Pons (tissue), 1 donor: ENCODE results near the gene DBNDD1.
"Not testable (repeated sequence)": the region's sequence is repeated elsewhere in the genome, so short reads cannot be mapped to it uniquely, and the experiment has no call there.

ENCODE experiments used
- DNase-seq: peaks from one replicate; pipeline ENCODE4 v3.0.0-alpha.2; 2016; ENCODE audit warnings: low spot score

The DBNDD1 gene, protein sequence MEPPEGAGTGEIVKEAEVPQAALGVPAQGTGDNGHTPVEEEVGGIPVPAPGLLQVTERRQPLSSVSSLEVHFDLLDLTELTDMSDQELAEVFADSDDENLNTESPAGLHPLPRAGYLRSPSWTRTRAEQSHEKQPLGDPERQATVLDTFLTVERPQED

DNA sequence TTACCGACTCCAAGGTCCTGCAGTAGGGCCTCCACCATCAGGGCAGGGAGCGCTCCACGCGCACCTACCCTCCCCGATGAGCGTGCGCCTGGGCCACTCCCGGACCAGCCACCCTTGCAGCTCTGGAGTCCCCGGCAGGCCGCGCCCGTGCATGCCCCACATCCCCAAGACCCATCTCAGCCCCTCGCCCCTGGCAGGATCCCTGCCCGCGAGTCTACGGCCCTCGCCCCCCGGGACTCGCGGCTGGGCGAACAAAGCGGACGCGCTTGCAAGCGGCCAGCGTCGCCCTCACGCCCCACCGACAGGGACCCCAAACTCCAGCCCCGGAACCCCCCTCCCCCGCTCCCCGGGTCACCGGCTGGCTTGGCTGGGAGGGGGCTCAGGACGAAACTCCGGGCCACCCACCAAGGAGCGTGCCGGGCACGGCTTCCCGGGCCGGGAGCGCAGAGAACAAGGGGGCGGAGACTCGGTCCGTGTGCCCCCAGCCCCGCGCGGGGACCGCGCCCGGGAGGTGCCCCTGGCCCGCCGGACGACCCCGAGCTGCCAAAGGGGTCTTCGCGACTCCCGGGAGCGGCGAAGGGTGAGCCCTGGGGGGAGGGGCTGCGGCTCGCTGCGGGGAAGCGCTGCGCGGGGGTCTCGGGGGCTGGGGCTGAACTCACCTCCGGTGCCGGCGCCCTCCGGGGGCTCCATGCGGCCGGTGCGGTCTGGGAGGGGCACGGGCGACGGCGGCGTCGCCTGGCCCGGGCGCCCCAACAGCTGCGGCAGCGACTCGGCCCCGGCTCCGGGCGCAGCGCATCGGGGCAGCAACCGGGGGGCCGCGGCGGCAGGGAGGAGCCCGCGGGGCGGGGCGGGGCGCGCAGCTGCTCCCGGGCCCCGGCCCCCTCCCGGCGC lies at the start of gene DBNDD1:
Gene DBNDD1 (minus strand): TSS at position 805 of the 891 bp plus-strand sequence. CDS start 115 bp downstream, at position 690.
- no peak for DNase-seq

GRCh38 chr16:90061437-90061836 lies 42.2 kb upstream of the DBNDD1 start:
- DNase-seq: no peak

GRCh38 chr16:90057738-90058173 lies 38.5 kb upstream of the DBNDD1 start:
- no peak for DNase-seq

DNA sequence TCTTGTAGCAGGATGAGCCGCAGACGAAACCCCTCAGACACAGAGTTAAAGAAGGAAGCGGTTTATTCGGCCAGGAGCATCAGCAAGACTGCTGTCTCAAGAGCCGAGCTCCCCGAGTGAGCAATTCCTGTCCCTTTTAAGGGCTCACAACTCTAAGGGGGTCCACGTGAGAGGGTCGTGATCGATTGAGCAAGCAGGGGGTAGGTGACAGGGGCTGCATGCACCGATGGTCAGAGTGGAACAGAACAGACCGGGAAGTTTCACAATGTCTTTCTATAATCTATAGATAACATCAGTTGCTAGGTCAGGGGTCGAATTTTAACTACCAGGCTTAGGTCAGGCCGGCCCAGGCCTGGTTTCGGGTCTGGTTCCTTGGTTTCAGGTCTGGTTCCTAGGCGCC lies 37.3 kb upstream of the DBNDD1 start:
- not testable (repeated sequence) for DNase-seq

DNA sequence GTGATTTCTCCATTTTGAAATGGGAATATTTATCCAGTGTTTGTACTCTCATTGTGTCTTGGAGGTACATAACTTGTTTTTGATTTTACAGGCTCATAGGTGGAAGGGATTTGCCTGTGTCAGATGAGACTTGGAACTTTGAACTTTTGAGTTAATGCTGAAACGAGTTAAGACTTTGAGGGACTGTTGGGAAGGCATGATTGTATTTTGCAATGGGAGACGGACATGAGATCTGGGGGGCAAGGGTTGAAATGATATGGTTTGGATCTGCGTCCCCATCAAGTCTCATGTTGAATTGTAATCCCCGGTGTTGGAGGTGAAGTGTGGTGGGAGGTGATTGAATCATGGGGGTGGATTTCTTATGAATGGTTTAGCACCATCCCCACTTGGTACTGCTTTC lies 36.1 kb upstream of the DBNDD1 start:
- DNase-seq: no peak

- DNase-seq: no peak
Observed at GRCh38 chr16:90054554-90054953, 35.3 kb upstream of the DBNDD1 start.

GRCh38 chr16:90053902-90054500 lies 34.7 kb upstream of the DBNDD1 start:
- DNase-seq: no peak

GRCh38 chr16:90050969-90051368 lies 31.7 kb upstream of the DBNDD1 start:
- no peak for DNase-seq

- DNase-seq: no peak
Observed at GRCh38 chr16:90048737-90049330, 29.6 kb upstream of the DBNDD1 start.

- no peak for DNase-seq
Observed at GRCh38 chr16:90048347-90048722, 29.1 kb upstream of the DBNDD1 start.

DNA sequence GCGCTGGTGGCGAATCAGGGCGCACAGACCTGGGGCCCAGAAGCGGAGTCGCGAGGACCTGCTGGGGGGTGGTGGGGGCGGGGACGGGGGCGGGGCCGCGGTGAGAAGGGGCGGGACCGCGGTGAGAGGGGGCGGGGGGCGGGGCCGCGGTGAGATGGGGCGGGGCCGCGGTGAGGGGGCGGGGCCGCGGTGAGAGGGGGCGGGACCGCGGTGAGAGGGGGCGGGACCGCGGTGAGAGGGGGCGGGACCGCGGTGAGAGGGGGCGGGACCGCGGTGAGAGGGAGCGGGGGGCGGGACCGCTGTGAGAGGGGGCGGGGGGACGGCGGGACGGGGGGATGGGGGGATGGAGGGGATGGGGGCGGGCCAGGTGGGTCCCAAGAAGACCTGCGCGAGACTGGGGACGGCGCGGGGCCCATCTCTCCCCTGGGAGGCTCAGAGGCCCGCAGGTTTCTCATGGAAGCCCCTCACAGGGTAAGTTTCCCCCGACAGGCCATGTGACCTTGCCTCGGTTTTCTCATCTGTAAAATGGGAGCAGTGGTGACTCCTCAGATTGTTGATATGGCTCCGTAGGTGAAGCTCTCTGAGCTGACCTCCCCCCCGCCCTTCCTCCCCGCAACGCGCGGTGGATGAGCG lies 28.6 kb upstream of the DBNDD1 start:
- no peak for DNase-seq

DNA sequence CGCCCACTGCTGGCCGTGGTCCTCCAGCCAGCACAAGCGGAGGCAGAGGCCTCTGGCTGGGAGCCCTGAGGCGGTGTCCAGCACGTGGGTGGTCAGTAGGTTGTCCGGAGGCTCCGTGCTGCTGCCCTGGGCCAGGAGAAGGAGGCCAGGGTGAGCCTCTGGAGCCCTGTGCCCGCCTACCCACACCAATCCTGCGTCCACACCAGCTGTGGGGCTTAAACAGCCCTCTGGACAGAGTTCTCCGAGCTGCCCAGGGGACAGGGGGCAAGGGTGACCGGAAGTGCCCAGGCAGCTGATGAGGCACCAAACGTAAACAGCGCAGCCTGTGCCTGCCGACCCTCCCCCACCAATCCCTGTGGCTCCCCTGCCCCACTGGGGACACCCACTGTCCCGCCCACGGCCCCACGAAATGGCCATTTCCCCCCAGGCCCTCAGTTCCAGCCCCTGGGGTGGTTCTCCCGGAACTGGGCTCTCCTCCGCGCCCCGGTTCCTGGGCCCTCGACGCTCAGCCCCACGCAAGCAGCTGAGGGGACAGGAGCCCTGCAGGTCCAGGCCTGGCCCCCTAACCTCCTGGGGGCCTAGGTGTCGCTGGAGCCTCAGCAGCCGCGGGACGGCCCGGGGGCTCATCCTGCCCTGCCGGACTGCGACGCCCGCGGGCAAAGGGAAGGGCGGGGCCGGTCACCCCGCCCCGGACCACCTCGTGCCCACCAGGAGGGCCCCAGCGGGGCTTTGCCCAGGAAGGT lies 27.9 kb upstream of the DBNDD1 start:
- no peak for DNase-seq

GRCh38 chr16:90046122-90046970 lies 27.1 kb upstream of the DBNDD1 start:
- no peak for DNase-seq

DNA sequence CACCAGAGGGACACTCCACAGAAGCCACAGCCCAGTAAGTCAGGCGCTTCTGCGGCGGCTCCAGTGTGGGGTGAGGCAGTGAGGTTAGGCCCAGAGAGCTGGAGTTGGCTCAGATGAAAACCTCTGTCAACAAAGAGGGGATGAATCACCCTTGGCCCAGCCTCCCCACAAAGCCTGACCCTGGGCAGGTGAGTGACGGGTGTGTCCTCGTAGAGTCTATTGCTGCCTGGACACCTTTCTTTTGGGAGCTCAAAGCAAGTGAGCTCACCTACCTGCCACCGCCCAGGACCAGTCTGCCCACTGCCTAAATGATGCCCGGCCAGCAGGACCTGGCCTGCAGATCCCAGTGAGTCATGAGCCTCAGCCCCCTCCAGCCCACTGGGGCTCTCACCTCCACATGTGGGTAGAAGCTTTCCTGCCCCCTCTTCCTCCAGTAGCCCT lies 24.9 kb upstream of the DBNDD1 start:
- no peak for DNase-seq

- no peak for DNase-seq
Observed at GRCh38 chr16:90043526-90043925, 24.3 kb upstream of the DBNDD1 start.

DNA sequence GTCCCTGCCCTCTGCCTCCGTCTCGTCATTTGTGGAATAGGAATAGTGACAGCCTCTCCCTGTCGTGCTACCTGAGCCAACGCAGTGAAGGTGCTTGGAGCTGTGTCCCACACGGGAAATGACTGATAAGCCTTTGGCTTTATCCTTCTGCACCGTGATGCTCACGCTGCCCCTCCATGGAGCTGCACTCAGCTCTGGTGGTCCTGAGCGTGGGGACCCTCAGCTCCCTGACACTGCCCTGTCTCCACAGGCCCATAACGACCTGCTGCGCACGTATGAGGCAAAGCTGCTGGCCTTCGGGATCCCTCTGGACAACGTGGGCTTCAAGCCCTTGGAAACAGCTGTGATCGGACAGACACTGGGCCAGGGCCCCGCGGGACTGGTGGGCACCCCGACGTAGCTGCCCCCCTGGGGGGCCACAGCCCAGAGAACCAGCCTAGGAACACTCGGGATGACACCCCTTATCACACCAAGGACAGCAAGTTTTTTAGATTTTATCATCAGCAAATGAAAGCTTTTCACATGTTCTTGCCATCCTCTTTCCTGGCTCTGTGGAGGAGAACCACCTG lies 23.8 kb upstream of the DBNDD1 start:
- no peak for DNase-seq

- no peak for DNase-seq
Observed at GRCh38 chr16:90041896-90042473, 22.7 kb upstream of the DBNDD1 start.

DNA sequence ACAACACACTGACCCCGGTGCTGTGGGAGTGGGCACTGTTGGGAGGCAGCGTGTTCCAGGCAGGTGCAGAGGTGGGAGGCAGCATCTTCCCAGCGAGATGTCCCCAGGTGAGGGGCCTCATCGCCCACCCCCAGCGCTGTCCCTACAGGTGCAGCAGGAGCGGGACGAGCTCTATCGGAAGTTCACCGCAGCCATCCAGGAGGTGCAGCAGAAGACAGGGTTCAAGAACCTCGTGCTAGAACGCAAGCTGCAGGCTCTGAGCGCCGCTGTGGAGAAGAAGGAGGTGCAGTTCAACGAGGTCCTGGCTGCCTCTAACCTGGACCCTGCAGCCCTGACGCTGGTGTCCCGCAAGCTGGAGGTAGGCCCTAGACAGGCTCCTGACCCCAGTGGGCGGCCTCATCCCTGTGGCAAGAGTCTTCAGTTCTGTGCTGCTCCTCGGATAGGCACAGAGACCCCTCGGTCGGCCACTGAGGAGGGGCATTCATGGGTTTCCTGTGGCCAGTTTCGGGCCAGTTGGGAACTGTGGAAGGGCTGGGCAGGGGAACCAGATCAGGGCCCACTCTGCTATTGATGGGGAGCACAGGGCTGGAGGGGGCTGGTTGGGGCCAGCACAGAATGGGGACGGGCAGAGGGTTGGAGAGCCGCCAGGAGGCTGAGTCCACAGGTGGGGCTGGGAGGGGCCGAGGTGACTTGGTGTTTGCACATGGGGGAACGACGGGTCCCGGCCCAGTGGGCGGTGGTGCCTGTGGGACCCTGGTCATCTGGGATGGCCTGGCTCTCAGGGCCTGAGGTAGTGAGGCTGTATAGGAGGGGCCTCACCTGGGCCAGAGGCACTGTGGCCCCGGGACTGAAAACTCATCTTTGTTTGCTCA lies 21.1 kb upstream of the DBNDD1 start:
- DNase-seq: no peak

DNA sequence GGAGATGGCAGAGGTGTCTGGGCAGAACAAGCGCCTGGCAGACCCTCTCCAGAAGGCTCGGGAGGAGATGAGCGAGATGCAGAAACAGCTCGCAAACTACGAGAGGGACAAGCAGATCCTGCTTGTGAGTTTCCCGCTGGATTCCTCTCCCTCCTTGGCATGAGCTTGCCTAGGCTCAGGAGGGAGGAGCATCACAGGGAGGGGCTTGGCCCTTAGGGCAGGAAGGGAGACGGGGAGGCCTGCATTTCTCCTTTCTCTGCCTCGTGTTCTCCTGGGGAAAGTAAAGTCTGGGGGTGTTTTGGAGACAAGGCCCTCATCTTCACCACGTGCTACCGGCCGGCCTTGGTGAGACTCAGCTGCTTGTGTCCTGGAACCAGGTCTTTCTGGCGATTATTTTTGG lies 18.0 kb upstream of the DBNDD1 start:
- no peak for DNase-seq
